HG02943 (cell line): Measurements from ENCODE around the gene ZNF569.

Experiments used
- ATAC-seq: cut with Tn5 transposase; IDR thresholded peaks from one replicate; pipeline ENCODE4 v1.9.1; 2021; ENCODE audit warnings: mild to moderate bottlenecking, low read depth, moderate library complexity; ENCODE audit not compliant: unreplicated experiment

The ZNF569 gene

DNA sequence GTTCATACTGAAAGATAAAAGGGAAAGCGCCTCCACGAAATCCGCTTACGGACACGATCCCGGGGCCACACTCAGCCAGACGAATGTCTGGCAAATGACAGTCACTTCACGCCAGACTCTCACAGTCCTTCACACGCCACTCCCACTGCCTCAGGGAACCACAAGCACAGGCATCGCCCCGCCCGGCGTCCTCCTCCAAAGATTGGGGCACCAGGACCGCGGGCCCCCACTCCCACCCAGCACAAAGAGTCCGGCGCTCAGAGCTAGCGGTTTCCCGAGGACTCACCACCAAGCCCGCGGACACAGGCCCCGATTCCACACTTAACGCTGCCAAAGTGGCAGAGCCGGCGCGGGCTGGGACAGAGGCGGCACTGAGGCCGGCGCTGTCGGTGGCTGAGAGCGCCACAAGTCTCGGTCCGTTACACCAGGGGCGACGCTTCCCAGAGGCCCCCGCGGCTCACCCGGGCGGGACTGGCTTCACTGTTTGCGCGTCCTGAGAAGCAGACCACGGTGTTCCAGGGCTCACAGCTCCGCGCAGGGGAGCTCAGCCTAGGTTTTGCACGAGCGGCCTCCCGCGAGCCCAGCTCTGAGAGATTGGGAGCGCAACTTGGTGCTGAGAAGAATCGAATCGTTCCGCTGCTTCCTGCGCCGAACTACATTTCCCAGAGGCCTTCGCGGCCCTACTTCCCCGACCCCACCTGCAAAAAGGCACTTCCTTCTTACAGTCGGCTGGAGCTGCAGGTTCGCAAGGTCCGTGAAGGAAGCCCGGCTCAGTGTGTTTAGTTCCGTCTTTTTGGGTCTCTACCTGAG is at the start of gene ZNF569:
Gene ZNF569, minus strand, starts transcription at position 647 of the 810 bp plus-strand sequence. CDS start 22,523 bp downstream, outside the sequence.
- peak; percentile 57 for ATAC-seq

GRCh38 chr19:37513397-37513796 is 46.2 kb upstream of the ZNF569 start:
- no peak for ATAC-seq

GRCh38 chr19:37511821-37512220 is 44.6 kb upstream of the ZNF569 start:
- no peak for ATAC-seq

GRCh38 chr19:37511186-37511585 is 43.9 kb upstream of the ZNF569 start:
- ATAC-seq: no peak

GRCh38 chr19:37507167-37507464 is 39.9 kb upstream of the ZNF569 start:
- ATAC-seq: no peak

- ATAC-seq: no peak
These were observed 39.3 kb upstream of the ZNF569 start, which contains the start of gene ZNF793 for GRCh38 chr19:37506387-37507166. ZNF793 (plus strand) TSS chr19:37506939; CDS start chr19:37523440, 16,501 bp downstream.

- ATAC-seq: no peak
These were observed 38.7 kb upstream of the ZNF569 start for GRCh38 chr19:37505958-37506386.

GRCh38 chr19:37492213-37492612 is 25.0 kb upstream of the ZNF569 start:
- ATAC-seq: no peak

DNA sequence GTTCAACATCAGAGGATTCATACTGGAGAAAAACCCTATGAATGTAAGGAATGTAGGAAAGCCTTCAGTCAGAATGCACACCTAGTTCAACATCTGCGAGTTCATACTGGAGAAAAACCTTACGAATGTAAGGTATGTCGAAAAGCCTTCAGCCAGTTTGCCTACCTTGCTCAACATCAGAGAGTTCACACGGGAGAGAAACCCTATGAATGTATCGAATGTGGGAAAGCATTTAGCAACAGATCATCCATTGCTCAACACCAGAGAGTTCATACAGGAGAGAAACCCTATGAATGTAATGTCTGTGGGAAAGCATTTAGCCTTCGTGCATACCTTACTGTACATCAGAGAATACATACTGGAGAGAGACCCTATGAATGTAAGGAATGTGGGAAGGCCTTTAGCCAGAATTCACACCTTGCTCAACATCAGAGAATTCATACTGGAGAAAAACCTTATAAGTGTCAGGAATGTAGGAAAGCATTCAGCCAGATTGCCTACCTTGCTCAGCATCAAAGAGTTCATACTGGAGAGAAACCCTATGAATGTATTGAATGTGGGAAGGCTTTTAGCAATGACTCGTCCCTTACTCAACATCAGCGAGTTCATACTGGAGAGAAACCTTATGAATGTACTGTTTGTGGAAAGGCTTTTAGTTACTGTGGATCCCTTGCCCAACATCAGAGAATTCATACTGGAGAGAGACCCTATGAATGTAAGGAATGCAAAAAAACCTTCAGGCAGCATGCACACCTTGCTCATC is 17.3 kb upstream of the ZNF569 start:
- ATAC-seq: no peak

DNA sequence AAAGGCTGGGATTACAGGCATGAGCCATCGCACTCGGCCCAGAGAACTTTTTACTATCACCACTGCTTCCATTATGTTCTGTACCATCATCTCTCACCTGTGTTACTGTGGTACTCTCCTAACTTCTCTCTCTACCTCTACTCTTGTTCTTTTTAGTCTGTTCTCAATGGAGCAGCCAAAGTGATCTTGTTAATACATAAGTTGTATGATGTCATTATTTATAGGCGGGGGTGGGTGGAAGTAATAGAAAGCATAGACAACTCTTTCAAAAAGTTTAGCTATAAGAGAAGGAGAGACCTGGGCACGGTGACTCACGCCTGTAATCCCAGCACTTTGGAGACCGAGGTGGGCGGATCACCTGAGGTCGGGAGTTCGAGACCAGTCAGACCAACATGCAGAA is 4.9 kb upstream of the ZNF569 start:
- no peak for ATAC-seq

GRCh38 chr19:37470216-37470615 is 3.0 kb upstream of the ZNF569 start:
- no peak for ATAC-seq

DNA sequence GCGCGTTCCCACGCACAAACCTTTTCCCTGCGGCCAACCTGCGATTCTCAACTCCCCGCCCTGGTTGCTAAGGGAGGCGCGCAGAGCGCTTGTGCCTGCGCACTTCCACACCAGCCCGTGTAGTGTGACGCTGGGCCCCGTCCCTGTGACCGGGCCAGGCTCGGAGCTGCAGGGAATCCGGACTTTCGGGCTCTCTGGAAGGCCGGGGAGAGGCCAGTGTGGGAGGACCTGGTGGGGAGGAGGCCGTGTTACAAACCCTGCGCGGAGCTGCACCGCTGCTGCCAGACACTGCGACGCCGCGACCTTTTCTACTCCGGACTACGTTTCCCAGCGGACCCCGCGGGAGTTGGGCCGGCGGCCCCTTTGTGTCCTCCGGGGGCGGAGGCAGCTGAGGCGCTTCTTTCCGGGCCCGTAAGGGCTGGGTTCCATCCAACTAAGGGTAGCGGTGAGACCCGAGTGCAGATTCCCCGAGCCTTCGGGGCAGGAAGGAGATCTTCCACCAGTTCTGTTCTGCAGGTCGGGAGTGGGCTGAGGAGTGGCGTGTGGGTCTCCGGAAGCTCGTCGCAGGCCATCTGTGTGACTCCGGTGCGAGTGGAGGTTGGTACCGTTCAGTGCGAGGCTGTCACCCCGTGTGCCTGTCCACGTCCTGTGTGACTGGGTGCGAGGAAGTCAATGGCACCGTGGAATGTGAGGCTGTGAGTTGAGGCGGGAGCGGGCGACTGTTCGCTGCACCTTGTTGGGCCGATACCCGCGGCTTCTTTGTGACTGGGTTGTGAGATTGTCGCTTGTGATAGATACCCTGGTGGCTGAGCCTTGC is 1.9 kb upstream of the ZNF569 start, which contains the start of gene ZNF570:
Gene ZNF570, plus strand, starts transcription at position 396 of the 817 bp plus-strand sequence. CDS start 999 bp downstream, outside the sequence.
- peak; percentile 46 for ATAC-seq

DNA sequence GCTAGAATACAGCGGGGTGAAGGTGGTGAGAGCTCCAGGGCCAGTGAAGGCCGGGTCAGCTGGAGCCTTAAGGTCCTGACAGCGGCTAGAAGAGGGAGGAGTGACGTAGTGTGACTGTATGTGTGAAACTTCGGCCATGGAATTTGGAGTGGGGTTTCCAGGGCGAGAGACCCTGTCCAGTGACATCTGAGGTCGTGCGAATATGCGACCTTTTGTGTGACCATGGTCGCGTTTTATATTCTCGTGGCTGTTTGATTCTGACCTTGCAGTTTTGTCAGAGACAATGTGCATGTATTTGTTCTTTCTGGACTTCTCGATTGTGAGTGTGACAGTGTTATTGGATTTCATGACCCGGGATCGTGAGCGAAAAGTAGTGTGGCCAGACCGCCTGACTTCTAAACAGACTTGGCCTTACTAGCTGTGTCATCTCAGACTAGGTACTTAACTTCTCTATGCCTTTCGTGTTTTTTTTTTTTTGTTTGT is 405 bp upstream of the ZNF569 start:
- ATAC-seq: no peak

DNA sequence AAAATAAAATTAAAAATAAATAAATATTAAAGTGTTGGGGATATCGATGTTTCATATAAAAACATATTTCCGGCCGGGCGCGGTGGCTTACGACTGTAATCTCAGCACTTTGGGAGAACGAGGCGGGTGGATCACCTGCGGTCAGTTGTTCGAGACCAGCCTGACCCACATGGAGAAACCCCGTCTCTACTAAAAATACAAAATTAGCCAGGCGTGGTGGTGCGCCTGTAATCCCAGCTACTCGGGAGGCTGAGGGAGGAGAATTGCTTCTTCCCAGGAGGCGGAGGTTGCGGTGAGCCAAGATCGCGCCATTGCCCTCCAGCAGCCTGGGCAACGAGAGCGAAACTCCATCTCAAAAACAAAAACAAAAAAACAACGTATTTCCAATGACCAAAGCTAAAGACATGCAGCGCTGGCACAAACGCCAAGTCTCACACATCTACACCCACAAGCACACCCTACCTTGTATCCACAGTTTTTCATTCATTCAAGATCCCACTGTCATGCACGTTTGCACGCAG is 907 bp downstream of the ZNF569 start:
- ATAC-seq: no peak

DNA sequence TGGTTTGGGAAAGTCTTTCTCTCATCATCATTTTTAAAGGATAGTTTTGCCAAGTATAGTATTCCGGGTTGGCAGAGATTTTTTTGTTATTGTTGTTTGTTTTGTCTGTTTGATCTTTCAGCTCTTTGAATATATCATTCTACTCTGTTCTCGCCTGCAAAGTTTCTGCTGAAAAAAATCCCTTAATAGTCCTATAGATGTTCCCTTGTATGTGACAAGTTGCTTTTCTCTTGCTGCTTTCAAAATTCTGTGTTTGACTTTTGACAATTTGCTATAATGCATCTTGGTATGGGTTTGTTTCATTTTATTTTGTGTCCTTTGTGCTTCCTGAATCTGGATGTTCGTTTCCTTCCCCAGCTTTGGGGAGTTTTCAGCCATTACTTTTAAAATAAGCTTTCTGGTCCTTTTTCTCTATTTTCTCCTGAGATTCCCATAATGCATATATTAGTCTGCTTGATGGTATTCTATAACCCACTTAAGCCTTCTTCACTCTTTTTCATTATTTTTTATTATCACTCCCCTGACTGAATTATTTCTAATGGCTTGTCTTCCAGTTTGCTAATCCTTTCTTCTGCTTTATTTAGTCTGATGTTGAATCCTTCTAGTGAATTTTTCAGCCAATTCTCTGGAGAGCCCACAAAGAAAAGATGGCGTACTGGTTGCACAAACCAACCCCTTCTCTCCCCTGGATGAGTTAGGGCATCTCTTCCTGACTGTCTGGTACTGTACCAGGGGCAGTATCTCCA is 14.6 kb downstream of the ZNF569 start:
- ATAC-seq: no peak

GRCh38 chr19:37413313-37414084 is 53.7 kb downstream of the ZNF569 start:
- ATAC-seq: no peak

- no peak for ATAC-seq
These were observed 54.5 kb downstream of the ZNF569 start for GRCh38 chr19:37412700-37413099.
